Gastroesophageal sphincter (tissue), 4 donors: ENCODE results near the gene ALK. TPM values are rescaled to one million over a fixed set of nuclear protein-coding genes. Genes with fewer than 3 reads are reported as not detected.

Source experiments
- ATAC-seq: fragments of 150-250 bp; one replicate; pipeline ENCODE4 v1.9.1; 2016; ENCODE audit warnings: mild to moderate bottlenecking, moderate library complexity
- H3K27ac ChIP-seq, 4 donors: fragments of 200-600 bp; sonication (generic) in 3 of 4; 1 replicate in 3 of 4; 2 replicates in 1 of 4; pipeline ENCODE4 v1.5.1; 2016 to 2019
- H3K27me3 ChIP-seq: fragments of 200-600 bp; sonication (generic); one replicate; pipeline ENCODE4 v1.5.1; 2019
- H3K36me3 ChIP-seq, 2 donors: fragments of 200-600 bp; sonication (generic); one replicate each; pipeline ENCODE4 v1.5.1; 2019; ENCODE audit warnings: control low read depth in 1 of 2
- H3K4me1 ChIP-seq, 3 donors: fragments of 200-600 bp; sonication (generic); 1 replicate in 2 of 3; 2 replicates in 1 of 3; pipeline ENCODE4 v1.5.1; 2016 to 2019; ENCODE audit warnings: control low read depth in 2 of 3
- H3K4me3 ChIP-seq, 2 donors: fragments of 200-600 bp; sonication (generic); one replicate each; pipeline ENCODE4 v1.5.1; 2019; ENCODE audit warnings: mild to moderate bottlenecking in 1 of 2, moderate library complexity in 1 of 2
- H3K9me3 ChIP-seq, 3 donors: fragments of 200-600 bp; sonication (generic); one replicate each; pipeline ENCODE4 v1.5.1; 2017 to 2019; ENCODE audit warnings: control low read depth in 2 of 3
- CTCF ChIP-seq, 4 experiments: fragments of 200-600 bp in 2 of 4; fragments of 450-650 bp in 2 of 4; sonication (generic) in 1 of 4; IDR thresholded peaks; one replicate each; pipeline ENCODE4 v1.5.1; 2017 to 2019; ENCODE audit warnings: antibody characterized with exemption in 4 of 4, mild to moderate bottlenecking in 2 of 4, moderate library complexity in 2 of 4
- EP300 ChIP-seq: sonication (generic); formaldehyde crosslinking; IDR thresholded peaks from one replicate; pipeline ENCODE4 v1.6.1; 2017; ENCODE audit warnings: antibody characterized with exemption, mild to moderate bottlenecking
- POLR2A ChIP-seq, 2 donors: fragments of 450-650 bp; IDR thresholded peaks; one replicate each; pipeline ENCODE4 v1.6.1; 2017; ENCODE audit warnings: antibody characterized with exemption in 2 of 2, mild to moderate bottlenecking in 2 of 2, moderate library complexity in 1 of 2
- POLR2AphosphoS5 ChIP-seq: sonication (generic); formaldehyde crosslinking; IDR thresholded peaks from one replicate; pipeline ENCODE4 v1.6.1; 2017; ENCODE audit warnings: antibody characterized with exemption
- WGBS, 2 donors: methylation state at CpG; one replicate each; pipeline ENCODE4 v1.1.5; 2018; ENCODE audit warnings: low coverage in 1 of 2; 5-methylcytosine and 5-hydroxymethylcytosine counted together
- total RNA-seq, 4 donors: library from RNA; depleted of rRNA; stranded (reverse); fragments of >200 nt; gene quantifications; one replicate each; pipeline ENCODE4 v1.1.0, GENCODE V29; 2016

The ALK gene
- total RNA-seq, 4 donors from 2014 or later = 0.94 to 1.6 (median 1.1) TPM

GRCh38 chr2:29560566-29560965, 360.8 kb downstream of the ALK start:
- TF ChIP-seq EP300 = no peak
- no peak for TF ChIP-seq POLR2A (IDR thresholded peaks at IDR 0.05)
- no peak for TF ChIP-seq POLR2AphosphoS5
- no peak for TF ChIP-seq CTCF (IDR thresholded peaks at IDR 0.05)
- Histone ChIP-seq H3K9me3 (no peaks in the 10 kb centered on the region), H3K4me1 (no peaks in the 10 kb centered on the region), H3K36me3 (no peaks in the 10 kb centered on the region), H3K27me3 (no peaks in the 10 kb centered on the region), H3K4me3 (no peak overlapping the region), H3K27ac (no peak overlapping the region)
- 74 to 94% methylated on average over 2 to 3 of the region's 5 CpGs for WGBS, 2 donors
- ATAC-seq = no peak

GRCh38 chr2:29560030-29560429, 361.4 kb downstream of the ALK start:
- Histone ChIP-seq H3K36me3 (no peaks in the 10 kb centered on the region), H3K9me3 (no peaks in the 10 kb centered on the region), H3K4me1 (no peaks in the 10 kb centered on the region), H3K4me3 (no peak overlapping the region), H3K27me3 (no peaks in the 10 kb centered on the region), H3K27ac (no peak overlapping the region)
- TF ChIP-seq POLR2A (IDR thresholded peaks at IDR 0.05) = no peak
- no peak for ATAC-seq
- WGBS, 2 donors = 65 to 91% methylated on average over 1 of the region's 1 CpG

- ATAC-seq = no peak
- H3K4me1 ChIP-seq = no peaks in the 10 kb centered on the region
- H3K27me3 ChIP-seq = no peaks in the 10 kb centered on the region
- TF ChIP-seq EP300 (no peak), CTCF (IDR thresholded peaks at IDR 0.05) (no peak), POLR2AphosphoS5 (no peak), POLR2A (IDR thresholded peaks at IDR 0.05) (no peak)
- no peak overlapping the region for H3K4me3 ChIP-seq
- 63 to 80% methylated on average over 1 of the region's 1 CpG for WGBS, 2 donors
- no peaks in the 10 kb centered on the region for H3K36me3 ChIP-seq
- no peaks in the 10 kb centered on the region for H3K9me3 ChIP-seq
- no peak overlapping the region for H3K27ac ChIP-seq
Observed at GRCh38 chr2:29559578-29559977, 361.8 kb downstream of the ALK start.

- no peak for ATAC-seq
- H3K27me3 ChIP-seq = no peaks in the 10 kb centered on the region
Observed at GRCh38 chr2:29558097-29558496, 363.3 kb downstream of the ALK start.

GRCh38 chr2:29557268-29557667, 364.1 kb downstream of the ALK start:
- Histone ChIP-seq H3K4me1 (no peaks in the 10 kb centered on the region), H3K27ac (no peak overlapping the region), H3K27me3 (no peaks in the 10 kb centered on the region), H3K9me3 (no peaks in the 10 kb centered on the region), H3K36me3 (no peaks in the 10 kb centered on the region), H3K4me3 (no peak overlapping the region)
- no peak for TF ChIP-seq POLR2AphosphoS5
- TF ChIP-seq CTCF (IDR thresholded peaks at IDR 0.05) = no peak
- TF ChIP-seq EP300 = no peak
- TF ChIP-seq POLR2A (IDR thresholded peaks at IDR 0.05) = no peak
- WGBS, 2 donors = 36 to 40% methylated on average over 1 of the region's 1 CpG
- no peak for ATAC-seq

More at GRCh38 chr2:29558097-29558496, 363.3 kb downstream of the ALK start:
- no peaks in the 10 kb centered on the region for H3K4me1 ChIP-seq
- TF ChIP-seq EP300 (no peak), POLR2AphosphoS5 (no peak), CTCF (IDR thresholded peaks at IDR 0.05) (no peak), POLR2A (IDR thresholded peaks at IDR 0.05) (no peak)
- H3K4me3 ChIP-seq = no peak overlapping the region
- no peaks in the 10 kb centered on the region for H3K36me3 ChIP-seq
- no peaks in the 10 kb centered on the region for H3K9me3 ChIP-seq
- H3K27ac ChIP-seq = no peak overlapping the region

- Histone ChIP-seq H3K4me1 (no peaks in the 10 kb centered on the region), H3K36me3 (no peaks in the 10 kb centered on the region), H3K4me3 (no peak overlapping the region), H3K27me3 (no peaks in the 10 kb centered on the region), H3K27ac (no peak overlapping the region), H3K9me3 (no peaks in the 10 kb centered on the region)
- no peak for ATAC-seq
- 89 to 100% methylated on average over 2 of the region's 2 CpGs for WGBS, 2 donors
- TF ChIP-seq CTCF (IDR thresholded peaks at IDR 0.05) (no peak), POLR2AphosphoS5 (no peak), POLR2A (IDR thresholded peaks at IDR 0.05) (no peak), EP300 (no peak)
Observed at GRCh38 chr2:29549069-29549380, 372.4 kb downstream of the ALK start.
